HG03521 (cell line): Measurements from ENCODE around the gene FGF11.
A peak's percentile ranks its signal among the peaks of the same experiment; 100 is the strongest.

Experiments used
- ATAC-seq: cut with Tn5 transposase; IDR thresholded peaks from one replicate; pipeline ENCODE4 v1.9.1; 2021; ENCODE audit warnings: mild to moderate bottlenecking, moderate library complexity; ENCODE audit not compliant: unreplicated experiment

FGF11 gene

DNA sequence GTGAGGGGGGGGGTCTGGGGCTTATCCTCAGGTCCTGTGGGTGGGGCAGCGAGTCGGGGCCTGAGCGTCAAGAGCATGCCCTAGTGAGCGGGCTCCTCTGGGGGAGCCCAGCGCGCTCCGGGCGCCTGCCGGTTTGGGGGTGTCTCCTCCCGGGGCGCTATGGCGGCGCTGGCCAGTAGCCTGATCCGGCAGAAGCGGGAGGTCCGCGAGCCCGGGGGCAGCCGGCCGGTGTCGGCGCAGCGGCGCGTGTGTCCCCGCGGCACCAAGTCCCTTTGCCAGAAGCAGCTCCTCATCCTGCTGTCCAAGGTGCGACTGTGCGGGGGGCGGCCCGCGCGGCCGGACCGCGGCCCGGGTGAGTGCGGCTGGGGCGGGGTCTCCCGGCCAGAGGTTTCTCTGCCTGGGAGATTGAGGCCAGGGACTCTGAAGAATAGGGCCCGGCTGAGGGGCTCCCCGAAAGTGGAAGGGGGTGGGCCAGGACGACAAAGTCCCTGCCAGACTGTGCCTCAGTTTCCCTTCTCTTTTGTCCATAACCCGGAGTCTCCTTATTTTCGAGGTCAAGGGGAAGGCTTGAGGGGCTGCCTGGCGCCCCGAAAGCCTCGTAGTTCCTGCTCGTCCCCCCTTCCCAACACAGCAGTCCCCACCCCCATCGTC, at the start of gene FGF11:
FGF11 (plus strand) TSS at position 51 of the 651 bp plus-strand sequence; CDS start at position 160, 109 bp downstream.
- no peak for ATAC-seq

DNA sequence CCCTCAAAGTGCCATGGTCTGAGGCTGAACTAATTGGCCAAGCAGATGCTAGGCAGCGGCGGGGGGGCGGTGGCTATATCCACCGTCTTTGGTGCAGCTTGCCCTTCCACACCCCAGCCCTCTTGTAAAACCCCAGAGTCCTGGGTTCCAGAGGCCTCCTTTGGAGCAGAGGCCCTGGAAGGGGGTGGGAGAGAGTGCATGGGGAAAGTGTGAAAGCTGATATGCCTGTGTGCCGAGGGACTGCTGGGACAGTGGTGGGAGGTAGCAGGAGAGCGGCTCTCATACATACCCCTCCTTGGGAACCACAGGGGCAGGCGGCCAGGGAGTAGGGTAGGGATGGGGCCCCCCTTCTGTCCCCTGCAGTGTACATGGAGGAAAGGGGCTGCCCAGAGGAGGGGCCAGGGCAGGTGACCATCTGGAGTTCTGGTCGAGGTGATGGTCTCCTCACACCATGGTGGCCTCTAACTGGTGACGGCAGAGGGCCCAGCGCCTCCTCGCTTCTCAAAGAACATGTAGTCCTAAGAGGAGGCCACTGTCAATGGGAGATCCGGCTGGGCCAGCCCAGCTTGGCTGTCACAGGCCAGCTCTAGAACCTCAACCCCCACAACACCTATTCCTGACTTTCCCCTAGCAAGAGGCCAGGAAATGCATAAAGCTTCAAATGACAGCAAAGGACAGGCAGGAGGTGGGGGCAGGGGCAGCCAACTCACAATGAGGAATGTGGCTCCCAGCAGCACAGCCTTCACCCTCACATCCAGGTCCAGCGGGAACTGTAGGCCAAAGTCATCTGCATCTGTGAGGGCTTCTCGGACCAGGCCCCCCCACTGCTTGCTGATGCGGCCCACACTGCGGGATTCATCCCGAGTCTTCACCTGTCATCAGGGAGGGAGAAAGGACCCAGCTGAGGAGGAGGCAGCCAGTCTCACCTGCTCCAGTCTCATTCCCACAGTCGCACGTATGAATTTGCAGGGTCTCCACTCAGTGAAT, 49.1 kb upstream of the FGF11 start:
- ATAC-seq, result no peak

DNA sequence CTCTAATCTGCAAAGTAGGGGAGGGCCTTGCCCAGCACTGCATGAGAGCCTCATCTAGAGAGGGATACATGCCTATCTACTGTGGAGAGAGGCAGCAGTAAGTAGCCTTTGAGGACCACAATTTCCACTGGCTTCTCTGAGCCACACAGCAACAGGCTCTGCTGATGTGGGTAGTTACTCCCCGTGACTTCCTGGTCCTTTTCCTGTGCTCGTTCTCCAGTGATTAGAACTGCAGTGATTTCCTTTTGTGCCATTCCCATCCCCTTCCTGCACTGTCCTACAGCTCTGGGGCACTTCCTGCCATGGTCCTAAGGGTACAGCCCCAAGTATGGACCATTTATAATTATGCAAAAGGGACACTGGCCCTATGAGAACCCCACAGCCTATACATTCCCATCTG, 48.0 kb upstream of the FGF11 start:
- no peak for ATAC-seq

DNA sequence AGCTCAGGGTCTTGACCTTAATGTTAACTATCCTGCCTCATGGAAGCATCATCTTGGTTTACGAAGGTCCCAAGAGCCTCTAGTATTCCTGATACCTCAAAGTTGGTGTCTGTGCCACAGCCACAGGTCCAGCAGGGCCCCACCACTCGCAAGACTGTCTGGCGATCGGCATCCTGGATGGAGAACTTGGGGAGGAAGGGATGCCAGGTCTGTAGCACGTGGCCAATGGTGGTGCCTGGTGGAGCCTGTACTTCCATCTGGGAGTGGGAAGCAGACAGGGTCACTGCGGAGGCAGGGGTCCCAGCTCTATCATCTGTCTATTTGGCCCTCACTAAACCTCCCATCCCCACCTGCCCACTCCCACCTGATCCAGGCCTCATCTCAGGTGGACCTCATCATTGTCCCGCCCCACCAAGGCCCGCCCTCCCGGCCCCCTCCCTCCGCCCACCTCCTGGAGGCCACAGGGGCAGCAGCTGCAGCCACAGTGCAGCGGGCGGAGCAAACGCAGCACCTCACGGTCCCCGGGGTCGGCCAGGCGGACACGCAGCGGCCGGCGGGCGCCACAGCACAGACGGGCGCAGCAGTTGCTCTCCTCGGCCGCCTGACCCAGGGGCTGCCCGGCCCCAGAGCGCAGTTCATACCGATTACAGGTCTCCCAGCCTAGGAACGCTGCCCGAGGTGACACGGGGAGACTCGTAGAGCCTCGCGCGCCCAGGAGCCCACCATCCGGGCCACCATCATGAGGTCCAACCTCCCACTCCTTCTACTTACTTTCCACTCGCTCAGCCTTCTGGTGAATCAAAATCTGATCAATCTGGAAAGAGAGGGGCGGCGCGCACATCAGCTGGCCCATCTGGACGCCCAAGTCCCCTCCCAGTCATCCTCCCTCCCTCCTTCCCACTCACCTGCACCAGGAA, 46.4 kb upstream of the FGF11 start:
- no peak for ATAC-seq

DNA sequence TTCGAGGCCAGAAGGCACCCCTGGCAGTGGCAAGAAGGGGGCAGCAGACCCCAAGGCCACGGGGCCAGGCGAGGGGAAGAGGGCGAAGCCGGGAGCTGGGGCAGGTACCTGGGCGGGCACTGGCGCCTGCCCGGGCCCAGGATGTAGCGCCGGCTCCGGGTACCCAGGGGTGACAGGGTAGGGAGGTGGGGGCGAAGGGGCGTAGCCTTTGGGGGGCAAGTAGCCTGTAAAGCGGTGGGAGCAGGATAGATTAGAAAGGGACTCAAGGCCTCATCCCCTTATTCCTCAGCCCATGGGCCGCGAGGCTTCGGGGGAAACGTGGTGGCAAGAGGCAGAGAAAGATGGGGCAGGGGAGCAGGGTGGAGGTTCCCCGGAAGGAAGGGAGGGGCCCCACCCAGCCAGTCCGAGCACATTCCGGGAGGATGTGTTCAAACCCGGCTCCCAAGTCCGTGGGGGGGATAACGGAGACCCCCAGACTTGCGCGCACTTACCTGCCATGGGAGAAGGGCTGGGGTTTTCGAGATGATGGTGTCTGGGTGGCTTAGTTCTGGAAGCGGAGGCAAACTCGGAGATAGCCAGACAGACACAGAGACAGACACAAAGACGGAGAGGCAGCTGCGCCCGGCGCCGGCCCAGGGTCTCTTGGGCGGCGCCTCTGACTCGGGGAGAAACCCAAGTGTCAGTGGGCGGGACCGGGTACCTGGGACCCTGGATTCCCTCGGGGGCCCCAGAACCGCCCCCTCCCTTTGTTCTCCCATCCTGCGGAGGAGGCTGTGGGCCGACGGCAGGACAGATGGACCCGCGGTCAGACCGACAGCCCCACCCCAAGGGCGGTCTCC, 45.5 kb upstream of the FGF11 start:
- peak; percentile 25 for ATAC-seq

DNA sequence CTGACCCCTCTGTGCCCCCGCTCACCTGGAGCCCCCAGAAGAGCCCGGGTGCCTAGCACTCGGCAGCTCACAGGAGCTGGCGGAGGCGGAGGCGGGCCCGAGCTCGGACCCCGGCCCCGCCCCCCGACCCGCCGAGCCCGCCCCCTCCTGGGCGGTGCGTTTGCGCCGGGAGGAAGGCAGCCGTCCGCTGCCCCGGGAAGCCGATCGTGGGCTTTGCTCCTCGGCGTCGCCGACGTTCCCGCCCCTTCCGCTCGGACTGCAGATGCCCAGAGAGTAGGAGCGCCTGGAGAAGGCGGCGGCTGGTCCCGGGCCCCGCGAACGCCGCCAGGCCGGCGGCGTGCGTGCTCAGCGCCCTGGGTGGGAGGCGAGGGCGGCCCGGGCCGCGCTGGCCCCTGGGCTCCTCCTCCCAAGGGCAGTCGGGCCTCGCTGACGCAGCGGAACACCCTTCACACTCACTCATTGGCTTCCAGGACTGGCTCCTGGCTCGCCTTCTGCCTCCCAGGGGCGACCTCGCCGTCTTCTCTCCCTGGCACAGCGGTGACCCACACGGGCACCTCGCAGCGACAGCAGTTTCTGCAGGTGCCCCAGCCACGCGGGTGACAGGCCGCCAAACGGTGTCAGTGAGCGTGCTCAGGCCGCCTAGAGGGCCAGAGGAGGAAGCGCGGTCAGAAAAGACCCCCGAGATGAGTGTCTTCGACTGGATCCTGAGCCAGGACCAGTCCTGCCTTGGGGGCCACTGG, 44.7 kb upstream of the FGF11 start, which contains the start of gene PLSCR3:
PLSCR3 (minus strand) TSS at position 74 of the 740 bp plus-strand sequence. CDS start 415 bp downstream, outside the sequence.
- ATAC-seq, result peak; percentile 74

DNA sequence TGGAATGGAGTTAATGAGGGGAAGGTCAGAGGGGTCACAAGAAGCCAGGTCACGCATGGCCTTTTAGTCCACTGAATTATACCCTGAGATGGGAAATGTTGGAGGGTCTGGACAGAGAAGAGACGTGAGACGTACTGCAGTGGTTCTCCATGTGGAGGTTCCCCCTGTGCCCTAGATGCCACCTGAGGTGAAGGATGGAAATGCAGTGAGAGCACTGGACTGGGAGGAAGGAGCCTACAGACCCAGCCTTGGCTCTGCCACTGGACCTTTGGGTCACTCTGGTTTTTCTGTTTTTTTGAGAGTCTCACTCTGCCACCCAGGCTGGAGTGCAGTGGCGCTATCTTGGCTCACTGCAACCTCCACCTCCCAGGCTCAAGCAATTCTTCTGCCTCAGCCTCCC, 43.2 kb upstream of the FGF11 start:
- no peak for ATAC-seq

DNA sequence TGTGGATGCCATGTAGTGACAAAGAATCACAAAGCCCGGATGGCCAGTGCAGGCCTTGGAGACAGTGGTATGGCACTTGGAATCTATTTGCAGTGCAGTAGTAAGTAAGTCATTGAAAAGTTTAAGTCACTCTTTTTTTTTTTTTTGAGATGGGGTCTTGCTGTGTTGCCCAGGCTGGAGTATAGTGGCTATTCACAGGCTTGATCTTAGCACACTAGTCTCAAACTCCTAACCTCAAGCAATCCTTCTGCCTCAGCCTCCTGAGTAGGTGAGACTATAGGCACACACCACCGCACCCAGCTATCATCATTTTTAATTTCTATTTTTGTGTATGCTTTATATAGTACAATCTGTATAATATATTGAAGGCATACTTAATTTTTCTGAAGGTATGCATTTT, 40.7 kb upstream of the FGF11 start:
- no peak for ATAC-seq

DNA sequence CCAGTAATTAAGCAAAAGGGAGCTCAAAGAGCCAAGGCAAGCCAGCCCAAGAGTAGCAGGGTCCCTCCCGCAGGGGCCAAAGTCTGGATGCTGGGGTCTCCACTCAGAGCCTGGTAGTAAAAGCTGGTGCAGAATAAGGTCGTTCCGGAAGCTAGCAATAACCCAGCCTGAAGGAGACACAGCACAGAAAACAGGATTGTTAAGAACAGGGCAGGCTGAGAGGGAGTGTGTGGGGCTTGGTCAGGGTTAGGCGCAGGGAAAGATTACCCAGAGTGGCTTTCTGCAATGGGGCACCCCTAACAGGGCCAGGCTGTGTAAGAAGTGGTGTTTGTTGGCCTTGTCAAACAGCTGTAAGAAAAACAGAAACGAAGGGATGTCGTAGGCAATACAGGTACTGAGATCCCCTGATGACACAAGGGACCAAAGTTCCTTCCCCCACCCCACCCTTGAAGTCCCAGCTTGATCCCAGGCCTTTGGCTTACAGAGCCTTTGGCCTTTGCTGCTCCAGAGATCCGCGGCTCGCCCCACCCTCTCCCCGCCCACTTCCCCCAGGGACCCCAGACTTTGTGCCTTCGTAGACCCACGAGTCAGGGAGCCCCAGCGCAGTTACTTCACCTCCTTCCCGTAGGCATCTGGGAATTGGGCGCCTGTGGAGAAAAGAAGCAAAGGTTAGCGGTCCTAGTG, 36.1 kb upstream of the FGF11 start:
- no peak for ATAC-seq

DNA sequence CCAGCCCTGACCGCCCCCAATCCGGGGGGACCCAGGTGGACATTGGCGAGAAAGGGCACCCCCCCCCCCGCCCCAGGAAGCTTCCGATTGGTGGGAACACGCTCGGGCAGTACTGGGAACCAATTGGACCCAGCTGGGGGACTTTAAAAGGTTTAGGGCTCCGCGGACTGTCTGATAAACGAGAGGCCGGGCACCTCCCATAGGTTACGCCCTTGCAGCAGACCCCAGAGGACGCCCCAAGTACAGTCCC, 35.7 kb upstream of the FGF11 start:
- ATAC-seq, result no peak

DNA sequence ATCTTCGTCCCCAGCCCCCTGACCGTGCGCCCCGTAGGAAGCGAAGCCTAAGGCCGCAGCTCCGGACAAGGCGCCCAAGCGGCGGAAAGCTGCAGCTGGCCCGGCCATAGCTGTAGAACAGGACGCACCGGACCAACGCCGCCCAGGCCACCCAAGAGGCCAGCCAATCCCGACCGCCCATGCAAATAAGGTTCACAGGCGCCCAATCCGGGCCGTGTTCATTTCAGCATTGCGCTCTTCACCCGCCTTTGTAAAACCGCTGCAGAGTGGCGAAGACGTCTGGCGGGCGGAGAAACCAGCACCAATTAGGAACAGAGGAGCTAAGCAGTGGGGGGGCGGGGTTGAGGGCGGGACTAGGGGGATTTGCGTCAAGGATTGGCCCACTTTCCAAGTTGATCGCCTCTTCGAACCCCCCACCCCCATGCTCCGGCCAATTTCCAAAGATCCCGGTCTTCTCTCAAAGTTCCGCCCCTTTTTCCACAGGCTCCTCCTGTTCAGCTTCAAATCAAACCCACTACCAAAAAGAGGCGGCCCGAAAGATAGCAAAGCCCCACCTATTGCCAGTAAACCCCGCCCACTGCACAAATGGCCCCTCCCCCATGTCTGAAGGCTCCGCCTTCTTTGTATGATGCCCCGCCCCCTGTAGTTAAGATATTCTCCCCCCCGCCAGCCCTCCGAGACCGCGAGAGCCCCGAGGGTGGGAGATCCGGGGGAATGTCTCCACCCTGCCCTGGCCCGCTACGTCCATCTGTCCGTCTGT, 35.2 kb upstream of the FGF11 start, which contains the start of gene TMEM256:
TMEM256 (minus strand) TSS at position 121 of the 760 bp plus-strand sequence; CDS start at position 108, 13 bp downstream.
- peak; percentile 98 for ATAC-seq

DNA sequence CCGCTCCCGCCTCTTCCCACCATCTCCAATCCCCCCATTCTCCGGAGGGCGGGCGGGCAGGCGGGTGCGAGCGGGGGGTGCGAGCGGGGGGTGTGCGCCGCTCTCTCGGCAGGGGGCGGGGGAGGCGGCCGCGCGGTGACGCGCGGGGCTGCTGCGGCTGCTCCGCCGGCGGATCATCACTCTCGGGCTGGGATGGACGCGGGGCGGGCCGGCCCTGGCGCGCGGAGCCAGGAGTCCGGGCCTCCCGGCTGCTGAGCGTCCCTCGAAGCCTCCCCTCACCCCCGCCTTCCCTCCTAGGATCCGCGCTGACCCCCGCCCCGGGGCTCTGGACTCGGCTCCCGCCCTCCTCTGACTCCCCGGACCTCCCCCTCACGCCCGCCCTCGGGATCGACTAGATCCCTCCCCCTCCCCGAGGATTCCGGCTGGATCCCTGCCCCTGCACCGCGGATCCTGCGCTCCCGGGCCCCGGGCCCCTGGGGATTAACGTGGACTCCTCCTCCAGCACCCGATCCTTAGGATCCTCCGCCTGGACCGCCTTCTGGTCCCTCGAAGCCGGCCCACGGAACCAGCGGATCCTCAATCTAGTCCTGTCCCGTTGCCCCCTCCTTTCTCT, 34.5 kb upstream of the FGF11 start:
- peak; percentile 6 for ATAC-seq

DNA sequence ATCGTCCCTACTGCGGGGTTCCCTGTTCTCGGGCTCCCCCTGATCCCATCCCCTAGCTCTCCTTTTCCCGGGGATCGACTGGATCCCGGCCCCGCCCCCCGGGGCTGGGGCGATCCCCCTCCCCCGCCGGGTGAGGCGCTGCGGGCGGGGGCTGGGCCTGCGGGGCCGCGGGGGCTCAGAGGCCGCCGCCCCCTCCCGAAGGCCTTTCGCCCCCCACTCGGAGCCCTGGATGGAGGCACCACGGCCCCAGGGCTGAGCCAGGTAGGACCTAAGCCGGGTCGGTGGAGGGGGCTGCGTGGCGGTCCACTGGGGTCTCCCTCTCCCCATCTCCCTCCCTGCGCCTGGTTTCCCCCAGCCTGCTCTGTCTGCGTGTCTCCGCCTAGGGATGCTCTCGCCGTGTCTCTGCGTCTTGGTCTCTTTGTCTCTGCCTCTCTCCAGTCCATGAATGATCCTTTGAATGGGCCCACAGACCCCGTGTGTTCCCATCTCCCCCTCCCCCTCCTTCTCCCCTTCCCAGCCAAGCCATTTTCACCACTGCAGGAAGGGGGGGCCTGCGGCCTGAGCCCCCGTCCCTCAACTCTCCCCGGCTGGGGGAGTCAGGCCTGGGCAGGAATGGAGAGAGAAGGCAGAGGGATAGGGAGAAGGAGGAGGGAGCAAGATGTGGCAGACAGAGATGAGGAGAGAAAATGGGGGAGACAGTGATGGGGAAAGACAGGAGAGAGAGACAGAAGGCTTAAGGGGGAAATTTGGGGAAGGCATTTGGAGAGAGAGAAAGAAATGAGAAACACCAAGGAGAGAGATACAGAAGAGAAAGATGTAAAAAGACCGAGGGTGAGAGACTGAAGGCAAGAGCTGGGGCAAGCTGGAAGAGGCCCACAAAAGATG, 33.7 kb upstream of the FGF11 start:
- no peak for ATAC-seq

DNA sequence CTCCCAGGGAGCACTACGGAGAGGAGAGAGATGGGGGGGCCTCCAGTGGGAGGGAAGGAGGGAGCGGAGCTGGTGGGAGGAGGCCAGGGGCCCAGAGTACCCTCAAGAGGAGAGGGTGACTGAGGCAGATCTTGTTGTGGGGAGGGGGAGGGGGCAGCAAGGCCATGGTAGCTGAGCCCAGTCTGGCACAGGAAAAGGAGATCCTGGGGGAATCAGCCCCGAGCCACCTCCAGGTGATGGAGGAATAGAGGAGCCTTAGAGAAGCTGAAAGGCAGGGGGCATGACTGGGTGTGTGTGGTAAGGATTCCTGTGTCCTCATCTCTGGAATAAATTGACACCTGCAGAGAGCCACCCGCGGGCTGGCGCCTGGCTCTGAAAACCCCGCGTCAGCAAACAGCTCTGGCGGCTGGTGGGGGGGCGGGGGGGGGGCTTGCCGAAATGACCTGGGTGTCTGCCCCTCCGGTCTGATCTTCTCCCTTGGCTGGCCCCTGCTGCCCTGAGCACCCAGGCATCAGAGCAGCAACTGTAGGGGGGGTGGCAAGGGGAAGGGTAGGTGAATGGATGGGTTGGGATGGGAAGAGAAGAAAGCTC, 33.0 kb upstream of the FGF11 start:
- no peak for ATAC-seq

DNA sequence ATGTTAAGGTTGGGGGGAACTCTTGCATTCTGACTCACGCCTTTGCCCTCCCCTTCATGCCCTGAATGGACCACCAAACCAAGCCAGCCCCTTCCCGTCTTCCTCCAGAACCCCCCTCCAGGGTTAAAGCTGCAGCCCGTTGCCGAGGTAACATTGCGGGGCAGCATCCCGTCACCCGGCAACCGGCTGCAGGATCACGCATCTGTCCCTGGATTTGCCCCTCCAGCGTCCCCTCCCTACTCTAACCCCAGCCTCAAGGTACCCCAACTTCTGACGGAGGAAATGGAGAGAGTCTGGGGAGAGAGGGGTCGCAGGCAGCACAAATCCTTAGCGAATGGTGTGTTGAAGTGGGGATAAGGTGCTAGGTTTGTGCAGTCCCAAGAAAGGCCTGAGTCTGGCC, 32.2 kb upstream of the FGF11 start:
- ATAC-seq, result no peak

DNA sequence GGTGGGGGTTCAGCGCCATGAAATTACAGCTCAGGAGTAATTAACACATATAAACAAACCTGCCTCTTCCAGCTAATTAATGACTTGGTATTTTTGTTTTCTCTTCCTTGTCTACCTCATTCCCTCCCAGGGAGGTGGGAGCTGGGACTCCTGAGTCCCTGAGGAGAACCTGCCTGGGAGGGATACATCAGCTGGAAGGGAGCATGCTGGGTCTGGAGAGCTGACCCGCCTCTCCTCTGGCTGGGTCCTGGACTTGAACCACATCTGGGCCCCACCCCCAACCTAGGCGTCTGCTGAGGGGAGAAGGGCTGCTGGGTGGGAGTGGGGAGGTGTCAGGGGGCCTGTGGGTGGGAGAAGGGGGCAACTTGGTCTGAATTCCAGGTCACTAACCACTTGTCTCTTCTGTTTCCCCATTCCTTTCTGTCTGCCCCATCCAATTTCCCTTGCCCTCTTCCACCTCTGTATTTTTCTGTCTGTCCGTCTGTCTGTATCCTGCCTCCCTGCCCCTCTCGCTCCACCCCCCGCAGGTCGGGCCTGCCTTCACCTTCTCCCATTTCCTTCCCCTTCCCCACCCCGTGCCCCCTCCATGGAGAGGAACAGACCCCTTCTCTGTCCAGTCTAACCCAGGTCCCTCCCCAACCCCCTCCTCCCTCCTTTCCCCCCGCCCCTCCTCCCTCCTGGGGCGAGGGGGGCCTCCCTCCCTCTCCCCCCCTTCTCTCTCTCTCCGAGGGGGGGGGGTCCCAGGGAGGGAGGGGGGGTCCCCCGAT, 31.6 kb upstream of the FGF11 start, which contains the start of gene NLGN2:
NLGN2 (plus strand) TSS at position 361 of the 767 bp plus-strand sequence. CDS start 411 bp downstream, outside the sequence.
- no peak for ATAC-seq
